Fibroblast of skin of left quadriceps (primary cell): ENCODE measurements around the gene ASB2.
A peak's percentile ranks its signal among the peaks of the same experiment; 100 is the strongest.

Source experiments
- DNase-seq, 2 experiments: peaks; one replicate each; pipeline ENCODE4 v3.0.0-alpha.2; 2013; ENCODE audit warnings: low read depth in 2 of 2

Gene ASB2

DNA sequence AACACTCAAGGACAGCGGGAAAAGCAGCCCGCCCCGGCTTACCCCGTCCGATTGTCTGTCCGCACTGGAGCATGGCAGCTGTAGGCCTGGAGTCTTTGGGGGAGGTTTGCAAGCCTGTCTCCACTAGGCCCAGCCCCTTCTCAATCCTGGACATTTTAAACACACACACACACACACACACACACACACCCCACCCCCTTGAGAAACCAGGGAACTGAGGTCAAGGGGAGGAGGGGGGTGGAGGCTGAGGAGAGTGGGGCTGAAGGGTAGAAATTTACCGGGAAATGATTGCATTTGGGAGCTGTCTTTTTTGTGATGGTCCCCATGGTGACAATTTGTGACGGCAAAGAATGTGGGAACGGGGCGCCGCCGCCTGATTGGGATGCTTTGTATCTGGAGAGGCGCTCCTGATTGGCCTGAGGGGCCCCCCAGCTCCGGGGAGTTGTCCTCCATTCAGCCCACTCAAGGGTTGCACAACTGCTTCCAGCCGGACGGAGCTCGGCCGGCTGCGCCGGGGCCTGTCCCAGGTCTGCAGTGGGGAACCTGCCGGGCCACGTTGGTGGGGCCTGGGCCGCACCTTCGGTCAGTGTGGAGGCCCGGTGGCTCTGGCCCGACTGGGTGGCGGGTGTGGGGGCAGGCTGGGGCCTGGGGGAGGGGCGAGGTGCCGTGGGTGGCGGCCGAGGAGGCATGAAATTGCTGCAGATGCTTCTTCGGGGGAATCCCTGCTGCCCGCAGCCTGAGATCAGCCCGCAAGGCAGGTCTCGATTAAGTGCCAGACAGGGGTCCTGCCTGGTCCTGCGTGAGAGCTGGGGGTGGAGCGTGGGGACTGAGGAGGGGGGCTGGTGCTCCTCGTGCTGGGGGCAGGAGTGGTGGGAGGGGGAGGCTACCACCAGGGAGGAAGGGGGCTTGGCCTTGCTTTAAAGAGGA, 49.2 kb downstream of the ASB2 start, which contains the start of gene FAM181A:
Gene FAM181A, plus strand, starts transcription at position 472 of the 927 bp plus-strand sequence. CDS start 942 bp downstream, outside the sequence.
- DNase-seq = no peak

DNA sequence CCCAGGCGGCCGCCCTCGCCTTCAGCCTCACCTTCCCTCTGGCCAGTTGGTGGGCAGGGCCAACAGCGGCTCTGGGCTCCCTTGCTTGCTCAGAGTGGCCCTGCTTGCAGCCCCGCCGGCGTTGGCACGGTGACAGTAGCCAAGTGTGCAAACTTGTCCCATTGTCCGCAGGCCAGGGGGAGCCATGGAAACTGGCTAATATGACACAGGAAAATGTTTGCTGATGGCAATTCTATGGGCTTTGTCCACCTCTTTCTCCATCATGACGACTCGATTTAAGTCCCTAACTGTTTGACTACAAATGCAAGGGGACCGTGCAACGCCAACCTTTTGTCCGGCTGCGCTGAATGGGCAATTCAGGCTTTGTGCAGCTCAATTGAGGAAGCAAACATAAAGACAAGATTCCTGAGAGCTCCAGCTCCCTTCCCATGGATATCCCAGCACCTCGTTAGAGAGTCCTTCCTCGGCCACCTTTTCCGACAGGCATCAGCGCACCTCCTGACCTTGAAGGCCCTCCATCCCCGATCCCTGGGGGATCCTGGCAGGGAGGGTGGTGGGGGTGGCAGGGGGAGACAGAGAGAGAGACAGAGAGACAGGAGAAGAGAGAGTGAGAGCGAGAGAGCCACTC, 50.0 kb downstream of the ASB2 start:
- DNase-seq = no peak

GRCh38 chr14:93925374-93925895, 50.9 kb downstream of the ASB2 start:
- no peak for DNase-seq

DNA sequence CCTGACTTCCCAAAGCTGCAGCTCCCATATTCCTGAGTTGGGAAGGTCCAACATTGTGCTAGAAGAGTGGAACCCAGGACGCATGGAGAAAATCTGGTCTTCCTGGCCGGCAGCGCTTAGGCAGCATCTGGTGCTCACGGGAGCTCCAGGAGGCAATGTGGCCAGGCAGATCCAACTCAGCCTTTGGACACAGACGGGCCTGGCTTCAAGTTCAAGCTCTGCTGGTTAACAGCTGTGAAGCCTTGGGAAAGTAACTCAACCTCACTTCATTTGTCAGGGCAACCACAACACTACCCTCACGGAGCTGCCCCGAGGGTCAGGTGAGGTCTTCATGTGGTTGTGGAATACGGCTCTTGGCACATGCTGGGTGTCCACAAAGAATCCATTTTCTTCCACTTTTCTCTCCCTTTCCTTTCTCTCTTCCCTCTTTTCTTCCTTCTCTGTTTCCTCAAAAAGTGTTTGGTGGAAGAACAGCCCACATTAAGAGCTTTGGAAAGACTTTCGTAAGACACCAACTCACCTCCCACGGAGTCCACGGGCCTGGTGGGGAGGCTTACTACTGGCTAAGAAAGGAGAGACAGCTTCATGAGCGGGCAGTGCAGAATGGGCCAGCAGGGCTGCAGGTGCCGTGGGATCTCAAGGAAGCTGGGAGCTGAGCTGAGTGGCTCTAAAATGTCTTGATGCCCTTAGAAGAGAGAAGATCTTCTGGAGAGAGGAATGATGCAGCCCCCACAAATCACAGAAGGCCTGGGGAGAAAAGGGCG, 51.6 kb downstream of the ASB2 start:
- no peak for DNase-seq

GRCh38 chr14:93923626-93924025, 52.7 kb downstream of the ASB2 start:
- no peak for DNase-seq

GRCh38 chr14:93921001-93921806, 55.2 kb downstream of the ASB2 start:
- no peak for DNase-seq

DNA sequence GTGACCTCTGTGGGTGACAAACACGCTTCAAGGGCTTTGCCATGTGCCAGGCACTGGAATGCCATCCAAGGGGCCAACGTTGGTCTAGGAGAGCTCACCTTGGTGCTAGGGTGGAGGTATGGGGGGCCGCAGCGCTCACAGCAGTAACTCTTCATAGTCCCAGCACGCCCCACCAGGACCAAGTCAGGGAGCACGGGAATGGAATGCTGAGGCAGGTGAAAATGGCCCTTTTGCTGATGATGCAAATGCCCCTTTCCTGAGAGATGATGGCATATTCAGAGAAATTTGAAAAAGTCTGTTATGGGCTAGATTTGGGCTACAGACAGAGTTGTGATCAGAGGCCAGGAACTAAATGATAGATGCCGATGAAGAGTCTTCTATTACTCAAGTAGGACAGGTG, 59.2 kb downstream of the ASB2 start:
- DNase-seq = no peak

DNA sequence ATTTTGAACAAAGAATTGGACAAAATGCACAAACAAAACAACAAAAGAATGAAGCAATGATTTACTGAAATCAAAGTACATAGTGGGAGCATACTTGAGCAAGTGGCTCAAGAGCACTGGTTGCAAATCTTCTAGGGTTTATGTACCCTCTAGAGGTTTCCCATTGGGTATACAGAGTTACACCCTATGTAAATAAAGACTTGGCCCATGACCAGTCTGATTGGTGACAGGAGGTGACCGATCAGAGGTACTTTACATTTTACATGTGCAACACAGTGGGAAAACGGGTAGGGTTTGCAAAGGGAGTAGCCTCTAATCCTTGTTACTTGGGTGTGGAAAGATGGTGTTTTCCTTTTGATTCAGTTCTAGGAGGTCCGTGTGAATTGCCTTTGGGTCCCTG, 59.9 kb downstream of the ASB2 start:
- no peak for DNase-seq

DNA sequence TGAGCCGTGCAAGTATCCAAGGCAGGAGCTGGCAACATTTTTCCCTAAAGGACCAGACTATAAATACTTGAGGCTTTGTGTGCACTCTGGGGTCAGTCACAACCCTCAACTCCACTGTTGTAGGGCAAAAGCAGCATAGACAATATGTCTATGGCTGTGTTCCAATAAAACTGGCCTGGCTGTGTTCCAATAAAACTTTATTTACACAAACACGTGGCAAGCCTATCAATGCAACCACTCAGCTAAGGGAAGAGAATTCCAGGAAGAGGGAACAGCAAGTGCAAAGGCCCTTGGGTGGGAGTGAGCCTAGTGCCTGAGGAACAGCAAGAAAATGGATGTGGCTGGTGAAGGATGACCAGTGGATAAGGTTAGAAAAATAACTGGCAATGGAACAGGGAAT, 60.6 kb downstream of the ASB2 start:
- DNase-seq = no peak

- no peak for DNase-seq
Measured at GRCh38 chr14:93915070-93915705, 61.2 kb downstream of the ASB2 start.

DNA sequence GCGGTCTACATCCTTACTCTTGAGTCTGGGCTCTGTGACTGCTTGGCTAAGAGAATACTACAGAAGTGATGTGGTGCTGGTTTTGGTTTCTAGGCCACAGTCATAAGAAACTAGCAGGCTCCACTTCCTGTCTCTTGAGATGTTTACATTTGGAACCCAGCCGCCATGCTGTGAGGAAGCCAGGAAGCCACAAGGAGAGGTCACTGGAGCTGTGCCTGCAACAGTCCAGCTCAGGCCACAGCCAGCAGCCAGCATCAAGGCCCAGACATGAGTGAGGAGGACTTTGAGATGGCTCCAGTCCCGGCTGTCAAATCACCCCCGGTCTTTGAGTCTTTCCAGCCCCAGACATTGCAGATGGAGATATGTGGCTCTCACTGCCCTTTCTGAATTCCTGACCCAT, 62.1 kb downstream of the ASB2 start:
- DNase-seq = no peak

- no peak for DNase-seq
Measured at GRCh38 chr14:93912782-93913181, 63.6 kb downstream of the ASB2 start.

DNA sequence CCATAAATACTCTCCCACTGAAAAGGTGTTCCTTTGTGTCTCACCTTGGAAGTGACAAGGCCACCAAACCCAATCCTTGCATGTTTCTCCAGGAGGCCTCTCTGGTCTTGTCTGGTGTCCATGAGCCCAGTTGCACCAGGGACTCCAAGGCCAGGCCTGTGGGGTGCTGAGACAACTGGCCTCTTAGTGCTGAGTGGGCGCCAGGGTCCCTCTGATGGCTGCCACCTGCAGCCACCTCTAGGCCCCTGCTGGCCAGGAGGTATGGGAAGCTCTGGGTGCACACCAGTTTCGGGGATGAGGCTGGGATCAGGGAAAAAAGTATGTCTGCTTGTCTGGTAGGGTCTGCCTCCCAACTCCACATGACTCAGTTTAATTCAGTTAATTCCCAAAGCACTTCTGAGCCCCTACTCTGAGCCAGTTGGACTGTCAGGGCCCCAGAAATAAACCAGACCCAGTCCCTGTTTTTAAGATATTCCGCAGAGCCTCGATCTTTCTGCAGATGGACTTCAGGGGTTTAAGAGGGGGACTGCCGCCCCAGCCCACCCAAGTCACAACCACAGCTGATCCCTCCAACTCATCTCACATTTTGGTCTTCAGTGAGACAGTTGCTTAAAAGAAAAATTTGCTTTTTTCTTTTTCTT, 64.3 kb downstream of the ASB2 start:
- DNase-seq = no peak

GRCh38 chr14:93909429-93910128, 66.8 kb downstream of the ASB2 start:
- no peak for DNase-seq

DNA sequence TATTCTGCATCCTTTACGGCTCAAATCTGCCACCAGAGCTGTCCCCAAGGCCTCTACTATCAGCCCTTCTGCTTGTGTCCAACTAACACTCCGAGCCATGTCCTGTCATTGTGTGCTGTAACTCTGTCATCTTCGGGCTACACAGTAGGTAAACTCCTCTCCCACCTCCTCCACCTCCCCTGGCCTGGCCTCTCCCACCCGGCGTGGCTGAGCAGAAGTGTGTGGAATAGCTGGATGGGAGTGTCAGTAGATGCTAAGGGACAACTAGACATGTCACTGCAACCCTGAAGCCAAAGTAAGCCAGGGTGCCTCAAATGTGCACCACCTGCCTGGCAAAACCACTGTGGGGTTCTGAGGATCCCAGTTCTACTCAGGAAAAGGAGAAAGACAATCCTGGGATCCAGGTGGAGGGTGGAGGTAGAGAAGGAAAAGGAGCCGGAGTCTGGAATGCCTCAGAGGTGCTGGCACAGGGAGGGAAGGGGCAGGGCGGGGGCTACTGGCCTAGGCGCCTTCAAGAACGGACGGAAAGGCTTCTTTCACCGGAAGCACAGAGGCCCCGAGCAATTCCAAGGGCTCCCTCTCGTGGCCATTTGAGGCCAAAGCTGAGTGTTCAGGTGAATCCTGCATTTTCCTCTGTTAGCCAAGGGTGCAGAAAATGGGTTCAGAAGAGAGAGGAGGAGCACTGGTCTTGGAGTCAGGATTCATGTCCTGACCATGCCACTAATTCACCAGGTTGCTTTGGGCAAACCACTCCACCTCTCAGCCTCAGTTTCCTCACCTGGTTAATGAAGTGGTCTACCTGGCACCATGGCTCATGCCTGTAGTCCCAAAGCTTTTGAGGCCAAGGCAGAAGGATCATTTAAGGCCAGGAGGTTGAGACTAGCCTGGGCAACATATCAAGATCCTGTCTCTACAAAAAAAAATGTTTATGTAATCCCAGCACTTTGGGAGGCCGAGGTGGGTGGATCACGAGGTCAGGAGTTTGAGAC, 69.7 kb downstream of the ASB2 start:
- DNase-seq = peak; percentile 2 to 8

GRCh38 chr14:93905623-93906022, 70.7 kb downstream of the ASB2 start:
- no peak for DNase-seq

DNA sequence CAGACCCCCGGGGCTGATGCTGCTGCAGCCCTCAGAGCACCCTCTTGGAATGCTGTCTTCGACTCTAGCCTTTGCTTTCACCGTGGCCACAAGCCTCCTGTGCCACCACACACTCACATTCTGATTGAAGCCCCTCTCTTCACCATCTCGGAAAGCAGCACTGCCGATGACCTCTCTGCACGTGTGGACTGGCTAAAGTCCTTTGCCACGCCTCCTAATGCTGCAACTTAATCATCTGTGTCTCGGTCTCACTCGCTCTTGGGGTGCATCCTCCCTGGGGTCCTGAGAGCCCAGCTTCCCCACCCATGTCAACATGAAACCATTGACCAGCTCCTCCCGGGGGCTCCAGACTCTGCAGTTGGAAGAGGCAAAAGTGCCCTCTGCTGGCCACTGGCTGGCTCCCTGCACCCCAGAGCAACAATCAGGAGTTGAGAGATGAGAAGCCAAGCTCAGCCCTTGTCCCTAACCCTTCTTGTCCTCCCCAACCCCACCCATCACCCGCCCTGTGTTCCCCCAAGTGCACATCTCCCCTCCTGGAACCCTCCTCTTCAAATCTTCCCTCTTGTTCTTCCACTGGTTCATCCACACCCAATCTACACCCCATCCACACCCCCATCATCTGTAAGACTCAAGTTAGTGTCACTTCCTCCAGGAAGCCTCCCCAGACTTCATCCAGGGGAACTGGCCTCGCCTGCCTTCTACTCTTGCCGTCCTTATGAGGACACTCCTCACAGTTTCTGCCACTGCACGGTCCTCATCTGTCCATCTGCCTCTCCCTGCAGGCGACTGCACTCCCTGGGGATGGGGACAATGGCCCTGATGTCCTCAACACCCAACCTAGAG, 72.8 kb downstream of the ASB2 start:
- no peak for DNase-seq
